Measurements from ENCODE around the gene IPO11. TPM values are rescaled to one million over a fixed set of nuclear protein-coding genes. Genes with fewer than 3 reads are reported as not detected.

The IPO11 gene
- total and polyA plus RNA-seq, 2 of the 13 experiments (the other 11 are each of a cell fraction or from before 2014, with no cell fraction given): 13.9 to 24.4 TPM

GRCh38 chr5:62403411-62404250 is 8.9 kb upstream of the IPO11 start, which contains the start of gene DIMT1 (continued):
- peak; percentile 90 for TF ChIP-seq ZNF580 (CRISPR knock-in tag; IDR thresholded peaks at IDR 0.05; ENCODE audit: borderline replicate concordance, low read depth)
- no peak for TF ChIP-seq ZNF777 (CRISPR knock-in tag; IDR thresholded peaks at IDR 0.05)
- peak; percentile 96 for TF ChIP-seq RBFOX2 (IDR thresholded peaks at IDR 0.05; ENCODE audit: low read depth, low read length)
- no peak for TF ChIP-seq HMGA1 (CRISPR knock-in tag; conservative IDR thresholded peaks at IDR 0.05)
- no peak for TF ChIP-seq ZNF800 (CRISPR knock-in tag; IDR thresholded peaks at IDR 0.05)
- TF ChIP-seq MNT (IDR thresholded peaks at IDR 0.05): peak; percentile 85
- TF ChIP-seq ARNT (IDR thresholded peaks at IDR 0.05): no peak
- TF ChIP-seq ZNF598 (CRISPR knock-in tag; IDR thresholded peaks at IDR 0.05; ENCODE audit: borderline replicate concordance): peak; percentile 44
- no peak for TF ChIP-seq CEBPG (CRISPR knock-in tag; IDR thresholded peaks at IDR 0.05)
- TF ChIP-seq ISX (CRISPR knock-in tag; conservative IDR thresholded peaks at IDR 0.05): no peak
- TF ChIP-seq, protein P1, sequence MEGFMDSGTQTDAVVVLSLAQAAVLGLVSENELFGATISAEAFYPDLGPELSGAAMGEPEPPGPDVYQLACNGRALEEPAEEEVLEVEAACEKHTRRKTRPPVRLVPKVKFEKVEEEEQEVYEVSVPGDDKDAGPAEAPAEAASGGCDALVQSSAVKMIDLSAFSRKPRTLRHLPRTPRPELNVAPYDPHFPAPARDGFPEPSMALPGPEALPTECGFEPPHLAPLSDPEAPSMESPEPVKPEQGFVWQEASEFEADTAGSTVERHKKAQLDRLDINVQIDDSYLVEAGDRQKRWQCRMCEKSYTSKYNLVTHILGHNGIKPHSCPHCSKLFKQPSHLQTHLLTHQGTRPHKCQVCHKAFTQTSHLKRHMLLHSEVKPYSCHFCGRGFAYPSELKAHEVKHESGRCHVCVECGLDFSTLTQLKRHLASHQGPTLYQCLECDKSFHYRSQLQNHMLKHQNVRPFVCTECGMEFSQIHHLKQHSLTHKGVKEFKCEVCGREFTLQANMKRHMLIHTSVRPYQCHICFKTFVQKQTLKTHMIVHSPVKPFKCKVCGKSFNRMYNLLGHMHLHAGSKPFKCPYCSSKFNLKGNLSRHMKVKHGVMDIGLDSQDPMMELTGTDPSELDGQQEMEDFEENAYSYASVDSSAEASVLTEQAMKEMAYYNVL (CRISPR knock-in tag; IDR thresholded peaks at IDR 0.05; ENCODE audit: borderline replicate concordance): peak; percentile 83; the same call in 1 of the 2 replicates
- TF ChIP-seq ATF7-NPFF (CRISPR knock-in tag; IDR thresholded peaks at IDR 0.05; ENCODE audit: low read depth): peak; percentile 70; the same call in 1 of the 2 replicates
- TF ChIP-seq, protein P2, sequence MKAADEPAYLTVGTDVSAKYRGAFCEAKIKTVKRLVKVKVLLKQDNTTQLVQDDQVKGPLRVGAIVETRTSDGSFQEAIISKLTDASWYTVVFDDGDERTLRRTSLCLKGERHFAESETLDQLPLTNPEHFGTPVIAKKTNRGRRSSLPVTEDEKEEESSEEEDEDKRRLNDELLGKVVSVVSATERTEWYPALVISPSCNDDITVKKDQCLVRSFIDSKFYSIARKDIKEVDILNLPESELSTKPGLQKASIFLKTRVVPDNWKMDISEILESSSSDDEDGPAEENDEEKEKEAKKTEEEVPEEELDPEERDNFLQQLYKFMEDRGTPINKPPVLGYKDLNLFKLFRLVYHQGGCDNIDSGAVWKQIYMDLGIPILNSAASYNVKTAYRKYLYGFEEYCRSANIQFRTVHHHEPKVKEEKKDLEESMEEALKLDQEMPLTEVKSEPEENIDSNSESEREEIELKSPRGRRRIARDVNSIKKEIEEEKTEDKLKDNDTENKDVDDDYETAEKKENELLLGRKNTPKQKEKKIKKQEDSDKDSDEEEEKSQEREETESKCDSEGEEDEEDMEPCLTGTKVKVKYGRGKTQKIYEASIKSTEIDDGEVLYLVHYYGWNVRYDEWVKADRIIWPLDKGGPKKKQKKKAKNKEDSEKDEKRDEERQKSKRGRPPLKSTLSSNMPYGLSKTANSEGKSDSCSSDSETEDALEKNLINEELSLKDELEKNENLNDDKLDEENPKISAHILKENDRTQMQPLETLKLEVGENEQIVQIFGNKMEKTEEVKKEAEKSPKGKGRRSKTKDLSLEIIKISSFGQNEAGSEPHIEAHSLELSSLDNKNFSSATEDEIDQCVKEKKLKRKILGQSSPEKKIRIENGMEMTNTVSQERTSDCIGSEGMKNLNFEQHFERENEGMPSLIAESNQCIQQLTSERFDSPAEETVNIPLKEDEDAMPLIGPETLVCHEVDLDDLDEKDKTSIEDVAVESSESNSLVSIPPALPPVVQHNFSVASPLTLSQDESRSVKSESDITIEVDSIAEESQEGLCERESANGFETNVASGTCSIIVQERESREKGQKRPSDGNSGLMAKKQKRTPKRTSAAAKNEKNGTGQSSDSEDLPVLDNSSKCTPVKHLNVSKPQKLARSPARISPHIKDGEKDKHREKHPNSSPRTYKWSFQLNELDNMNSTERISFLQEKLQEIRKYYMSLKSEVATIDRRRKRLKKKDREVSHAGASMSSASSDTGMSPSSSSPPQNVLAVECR (CRISPR knock-in tag; IDR thresholded peaks at IDR 0.05; ENCODE audit: borderline replicate concordance): peak; percentile 98
- TF ChIP-seq ZNF713 (CRISPR knock-in tag; IDR thresholded peaks at IDR 0.05): 0 out of 2 replicates have a peak, but pooled peaks have one; percentile 80
- TF ChIP-seq NFYB (CRISPR knock-in tag; IDR thresholded peaks at IDR 0.05): 0 out of 2 replicates have a peak, but pooled peaks have one; percentile 45
- no peak for TF ChIP-seq MAZ (IDR thresholded peaks at IDR 0.05; ENCODE audit: borderline replicate concordance, low read depth, low read length)
- TF ChIP-seq MAZ (CRISPR knock-in tag; IDR thresholded peaks at IDR 0.05; ENCODE audit: low read depth): peak; percentile 89; the same call in 1 of the 2 replicates
- TF ChIP-seq ZNF781 (CRISPR knock-in tag; IDR thresholded peaks at IDR 0.05; ENCODE audit: borderline replicate concordance, not compliant biosample characterization): no peak
- no peak; the same call in 1 of the 2 replicates for TF ChIP-seq SIX1 (CRISPR knock-in tag; IDR thresholded peaks at IDR 0.05; ENCODE audit: borderline replicate concordance)

Data from HepG2 (cell line).